ENCODE results near the gene LMAN2.
A peak's percentile ranks its signal among the peaks of the same experiment; 100 is the strongest.

The LMAN2 gene

GRCh38 chr5:177311723-177312648 is 39.5 kb downstream of the LMAN2 start, which contains the start of gene MXD3 (continued):
- TF ChIP-seq ZNF449 (tag by site-specific recombination; IDR thresholded peaks at IDR 0.05) (0 out of 2 replicates have a peak, but pooled peaks have one; percentile 61), TSHZ1 (tag by site-specific recombination; IDR thresholded peaks at IDR 0.05; ENCODE audit: borderline replicate concordance) (no peak), ZBTB17 (tag by site-specific recombination; IDR thresholded peaks at IDR 0.05) (no peak; the same call in none of the 2 replicates), ATF2 (tag by site-specific recombination; IDR thresholded peaks at IDR 0.05; ENCODE audit: low read depth) (peak; percentile 40), ZNF114 (tag by site-specific recombination; IDR thresholded peaks at IDR 0.05) (no peak), KLF9 (tag by site-specific recombination; IDR thresholded peaks at IDR 0.05; ENCODE audit: low read depth) (peak; percentile 94), ZNF513 (tag by site-specific recombination; IDR thresholded peaks at IDR 0.05) (no peak), ZNF521 (tag by site-specific recombination; IDR thresholded peaks at IDR 0.05) (no peak), ZNF514 (tag by site-specific recombination; IDR thresholded peaks at IDR 0.05) (no peak), PRDM4 (tag by site-specific recombination; IDR thresholded peaks at IDR 0.05) (no peak; the same call in 1 of the 2 replicates), ZNF248 (tag by site-specific recombination; IDR thresholded peaks at IDR 0.05) (no peak), ZNF580 (tag by site-specific recombination; IDR thresholded peaks at IDR 0.05) (no peak), HOXC10 (CRISPR knock-in tag; IDR thresholded peaks at IDR 0.05) (no peak), ZNF600 (tag by site-specific recombination; IDR thresholded peaks at IDR 0.05) (peak; percentile 18; the same call in 1 of the 2 replicates), GLIS1 (tag by site-specific recombination; IDR thresholded peaks at IDR 0.05) (peak; percentile 70), EGR2 (tag by site-specific recombination; IDR thresholded peaks at IDR 0.05; ENCODE audit: low read depth) (peak; percentile 88), ZNF488 (tag by site-specific recombination; IDR thresholded peaks at IDR 0.05) (no peak), ZNF214 (tag by site-specific recombination; IDR thresholded peaks at IDR 0.05; ENCODE audit: borderline replicate concordance) (no peak), BCL6B (tag by site-specific recombination; IDR thresholded peaks at IDR 0.05) (no peak), ZEB2 (tag by site-specific recombination; IDR thresholded peaks at IDR 0.05) (peak; percentile 99), ZNF416 (tag by site-specific recombination; IDR thresholded peaks at IDR 0.05) (no peak), ZNF16 (tag by site-specific recombination; IDR thresholded peaks at IDR 0.05; ENCODE audit: low read depth) (no peak), ZIC2 (tag by site-specific recombination; IDR thresholded peaks at IDR 0.05) (no peak), ZSCAN4 (tag by site-specific recombination; IDR thresholded peaks at IDR 0.05) (no peak)
